ENCODE data around the gene GSTM2.
"Not testable (repeated sequence)": the region's sequence is repeated elsewhere in the genome, so short reads cannot be mapped to it uniquely, and the experiment has no call there.

GRCh38 chr1:109711593-109712320 is 43.9 kb downstream of the GSTM2 start, which contains the start of gene GSTM5:
- TF ChIP-seq ZBTB33 (IDR thresholded peaks at IDR 0.05; ENCODE audit: extremely low read depth, insufficient replicate concordance, low read length); MAX (IDR thresholded peaks at IDR 0.05); EZH2 (IDR thresholded peaks at IDR 0.05); POLR2A (IDR thresholded peaks at IDR 0.05; ENCODE audit: borderline replicate concordance, extremely low read depth, insufficient read depth, insufficient read length); CTCF (IDR thresholded peaks at IDR 0.05 in 2 of 3, conservative IDR thresholded peaks at IDR 0.05 in 1 of 3; ENCODE audit: borderline replicate concordance in 1 of 3, insufficient read depth in 1 of 3, low read depth in 2 of 3, low read length in 2 of 3); REST (IDR thresholded peaks at IDR 0.05; ENCODE audit: low read depth); JUND (IDR thresholded peaks at IDR 0.05); RAD21 (IDR thresholded peaks at IDR 0.05; ENCODE audit: low read depth); SP1 (IDR thresholded peaks at IDR 0.05; ENCODE audit: low read depth): not testable (repeated sequence)
